SK-N-SH treated with all-trans-retinoic acid at 6 μM for 48 hours (cell line): ENCODE data around the gene MAP4K4.

Experiments
- ATAC-seq: fragments of 200-7000 bp; cut with Tn5 transposase; 3 replicates; pipeline ENCODE4 v1.9.1; 2020; ENCODE audit warnings: mild to moderate bottlenecking, moderate library complexity
- ARNTL ChIP-seq: fragments of 450-650 bp; formaldehyde crosslinking; IDR thresholded peaks from 2 replicates; pipeline ENCODE4 v1.5.0; 2020; ENCODE audit warnings: low read depth, mild to moderate bottlenecking, moderate library complexity, borderline replicate concordance
- BACH2 ChIP-seq: fragments of 250-450 bp; sonication (Bioruptor Pico); IDR thresholded peaks from 2 replicates; pipeline ENCODE4 v1.9.0; 2021; ENCODE audit warnings: mild to moderate bottlenecking, borderline replicate concordance
- CSDC2 ChIP-seq: fragments of 250-450 bp; sonication (Bioruptor Pico); IDR thresholded peaks from 2 replicates; pipeline ENCODE4 v1.5.0; 2020; ENCODE audit warnings: mild to moderate bottlenecking, moderate library complexity
- CSRNP3 ChIP-seq: fragments of 250-450 bp; sonication (Bioruptor Pico); IDR thresholded peaks from 2 replicates; pipeline ENCODE4 v1.5.1; 2021; ENCODE audit warnings: mild to moderate bottlenecking, moderate library complexity
- ESRRG ChIP-seq: fragments of 250-450 bp; sonication (Bioruptor Pico); IDR thresholded peaks from 2 replicates; pipeline ENCODE4 v1.6.1; 2021; ENCODE audit warnings: mild to moderate bottlenecking
- GLIS3 ChIP-seq: fragments of 250-450 bp; sonication (Bioruptor Pico); IDR thresholded peaks from 2 replicates; pipeline ENCODE4 v1.5.0; 2020; ENCODE audit warnings: mild to moderate bottlenecking, moderate library complexity
- ISL1 ChIP-seq: fragments of 250-450 bp; sonication (Bioruptor Pico); IDR thresholded peaks from 2 replicates; pipeline ENCODE4 v2.1.2; 2022; ENCODE audit warnings: mild to moderate bottlenecking, moderate library complexity
- OSR1 ChIP-seq: fragments of 250-450 bp; sonication (Bioruptor Pico); IDR thresholded peaks from 2 replicates; pipeline ENCODE4 v1.8.0; 2022; ENCODE audit warnings: moderate library complexity, mild to moderate bottlenecking, inconsistent platforms
- PPARA ChIP-seq: fragments of 250-450 bp; sonication (Bioruptor Pico); IDR thresholded peaks from 2 replicates; pipeline ENCODE4 v1.5.0; 2020; ENCODE audit warnings: mild to moderate bottlenecking, borderline replicate concordance
- RARB ChIP-seq: fragments of 250-450 bp; sonication (Bioruptor Pico); IDR thresholded peaks from 2 replicates; pipeline ENCODE4 v1.8.0; 2021; ENCODE audit warnings: mild to moderate bottlenecking, moderate library complexity
- SNAI2 ChIP-seq: fragments of 250-450 bp; sonication (Bioruptor Pico); IDR thresholded peaks from 2 replicates; pipeline ENCODE4 v1.5.0; 2020; ENCODE audit warnings: mild to moderate bottlenecking, moderate library complexity
- TCF4 ChIP-seq: fragments of 250-450 bp; sonication (Bioruptor Pico); IDR thresholded peaks from 2 replicates; pipeline ENCODE4 v1.8.0; 2021; ENCODE audit warnings: mild to moderate bottlenecking, moderate library complexity, borderline replicate concordance
- TOX ChIP-seq: fragments of 250-450 bp; sonication (Bioruptor Pico); IDR thresholded peaks from 2 replicates; pipeline ENCODE4 v1.8.0; 2021; ENCODE audit warnings: mild to moderate bottlenecking, moderate library complexity, borderline replicate concordance
- TSHZ2 ChIP-seq: fragments of 250-450 bp; sonication (Bioruptor Pico); IDR thresholded peaks from 2 replicates; pipeline ENCODE4 v1.5.0; 2020; ENCODE audit warnings: mild to moderate bottlenecking, moderate library complexity
- ZC3H10 ChIP-seq: fragments of 250-450 bp; sonication (Bioruptor Pico); IDR thresholded peaks from 2 replicates; pipeline ENCODE4 v1.5.1; 2021; ENCODE audit warnings: mild to moderate bottlenecking, moderate library complexity
- ZFP3 ChIP-seq: fragments of 250-450 bp; sonication (Bioruptor Pico); IDR thresholded peaks from 2 replicates; pipeline ENCODE4 v1.5.0; 2020; ENCODE audit warnings: mild to moderate bottlenecking, moderate library complexity
- ZFP30 ChIP-seq: fragments of 450-650 bp; formaldehyde crosslinking; IDR thresholded peaks from 2 replicates; pipeline ENCODE4 v1.5.0; 2022; ENCODE audit warnings: mild to moderate bottlenecking, moderate library complexity
- ZNF565 ChIP-seq: fragments of 450-650 bp; formaldehyde crosslinking; conservative IDR thresholded peaks from 2 replicates; pipeline ENCODE4 v1.5.0; 2020; ENCODE audit warnings: low read depth, mild to moderate bottlenecking, moderate library complexity
- ZNF70 ChIP-seq: fragments of 450-650 bp; formaldehyde crosslinking; IDR thresholded peaks from 2 replicates; pipeline ENCODE4 v1.5.0; 2020; ENCODE audit warnings: mild to moderate bottlenecking, moderate library complexity
- ZNF8 ChIP-seq: fragments of 450-650 bp; formaldehyde crosslinking; IDR thresholded peaks from 2 replicates; pipeline ENCODE4 v1.5.0; 2020; ENCODE audit warnings: mild to moderate bottlenecking, moderate library complexity
- TF ChIP-seq, protein P1 (sequence below): fragments of 250-450 bp; sonication (Bioruptor Pico); IDR thresholded peaks from 2 replicates; pipeline ENCODE4 v1.8.0; 2021; ENCODE audit warnings: low read depth, mild to moderate bottlenecking, moderate library complexity, borderline replicate concordance
- TF ChIP-seq, protein P2 (sequence below): fragments of 250-450 bp; sonication (Bioruptor Pico); IDR thresholded peaks from 2 replicates; pipeline ENCODE4 v1.8.0; 2020; ENCODE audit warnings: mild to moderate bottlenecking, moderate library complexity, borderline replicate concordance

MAP4K4 gene

GRCh38 chr2:101722864-101723263 lies 25.4 kb downstream of the MAP4K4 start:
- no peak for ATAC-seq
- TF ChIP-seq SNAI2 (CRISPR knock-in tag) (no peak), ISL1 (no peak), BACH2 (CRISPR knock-in tag) (no peak), CSRNP3 (no peak), PPARA (CRISPR knock-in tag) (no peak), TCF4 (CRISPR knock-in tag) (no peak), ZNF565 (no peak), ARNTL (CRISPR knock-in tag) (no peak), ZFP30 (no peak)
- TF ChIP-seq, protein P1, sequence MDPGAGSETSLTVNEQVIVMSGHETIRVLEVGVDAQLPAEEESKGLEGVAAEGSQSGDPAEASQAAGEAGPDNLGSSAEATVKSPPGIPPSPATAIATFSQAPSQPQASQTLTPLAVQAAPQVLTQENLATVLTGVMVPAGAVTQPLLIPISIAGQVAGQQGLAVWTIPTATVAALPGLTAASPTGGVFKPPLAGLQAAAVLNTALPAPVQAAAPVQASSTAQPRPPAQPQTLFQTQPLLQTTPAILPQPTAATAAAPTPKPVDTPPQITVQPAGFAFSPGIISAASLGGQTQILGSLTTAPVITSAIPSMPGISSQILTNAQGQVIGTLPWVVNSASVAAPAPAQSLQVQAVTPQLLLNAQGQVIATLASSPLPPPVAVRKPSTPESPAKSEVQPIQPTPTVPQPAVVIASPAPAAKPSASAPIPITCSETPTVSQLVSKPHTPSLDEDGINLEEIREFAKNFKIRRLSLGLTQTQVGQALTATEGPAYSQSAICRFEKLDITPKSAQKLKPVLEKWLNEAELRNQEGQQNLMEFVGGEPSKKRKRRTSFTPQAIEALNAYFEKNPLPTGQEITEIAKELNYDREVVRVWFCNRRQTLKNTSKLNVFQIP, result no peak
- TF ChIP-seq, all 23 proteins: peak for 0

DNA sequence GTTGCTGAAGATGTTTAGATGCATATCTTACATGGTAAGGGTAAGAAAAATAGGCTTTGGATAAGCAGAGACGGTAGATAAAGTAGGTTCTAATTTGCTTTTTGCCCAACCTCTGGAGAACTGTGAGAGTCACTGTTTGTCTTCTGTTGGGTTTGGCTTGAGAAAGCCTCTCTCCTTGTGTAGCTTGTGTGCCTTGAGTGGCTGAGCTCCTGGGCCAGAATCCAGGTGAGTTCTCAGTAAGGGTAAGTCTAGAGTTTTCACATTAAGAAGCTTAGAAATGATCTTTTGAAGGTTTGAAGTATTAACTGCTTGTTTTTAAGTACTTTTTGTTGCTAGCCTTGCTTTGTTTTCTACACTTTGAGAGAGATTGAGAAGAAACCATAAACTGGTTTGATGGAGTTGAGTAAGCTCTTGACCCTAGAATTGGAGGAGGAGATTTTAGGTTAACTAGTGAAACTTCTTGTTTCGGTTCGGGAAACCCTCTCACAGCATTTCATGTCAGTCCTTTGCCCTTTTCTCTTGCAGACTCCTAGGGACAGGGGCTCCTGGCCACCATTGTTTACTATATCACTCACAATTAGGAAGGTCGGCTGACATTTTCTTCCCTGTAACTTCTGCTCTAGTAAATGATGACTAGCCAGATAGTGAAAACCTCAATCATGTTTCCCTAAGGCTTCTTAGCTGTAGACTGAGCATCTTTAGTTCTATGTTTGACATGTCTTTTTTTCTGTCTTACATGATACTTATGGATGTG lies 26.0 kb downstream of the MAP4K4 start:
- ATAC-seq, result no peak
- TF ChIP-seq ZC3H10 (CRISPR knock-in tag) (no peak), OSR1 (no peak), TSHZ2 (no peak), ZFP3 (CRISPR knock-in tag) (no peak), GLIS3 (CRISPR knock-in tag) (no peak), RARB (CRISPR knock-in tag) (no peak), CSRNP3 (no peak), ZNF8 (CRISPR knock-in tag) (no peak), TOX (CRISPR knock-in tag) (no peak), ZFP30 (no peak), ESRRG (CRISPR knock-in tag) (no peak), CSDC2 (CRISPR knock-in tag) (no peak), ARNTL (CRISPR knock-in tag) (no peak), ZNF70 (CRISPR knock-in tag) (no peak), SNAI2 (CRISPR knock-in tag) (no peak)
- TF ChIP-seq, protein P2, sequence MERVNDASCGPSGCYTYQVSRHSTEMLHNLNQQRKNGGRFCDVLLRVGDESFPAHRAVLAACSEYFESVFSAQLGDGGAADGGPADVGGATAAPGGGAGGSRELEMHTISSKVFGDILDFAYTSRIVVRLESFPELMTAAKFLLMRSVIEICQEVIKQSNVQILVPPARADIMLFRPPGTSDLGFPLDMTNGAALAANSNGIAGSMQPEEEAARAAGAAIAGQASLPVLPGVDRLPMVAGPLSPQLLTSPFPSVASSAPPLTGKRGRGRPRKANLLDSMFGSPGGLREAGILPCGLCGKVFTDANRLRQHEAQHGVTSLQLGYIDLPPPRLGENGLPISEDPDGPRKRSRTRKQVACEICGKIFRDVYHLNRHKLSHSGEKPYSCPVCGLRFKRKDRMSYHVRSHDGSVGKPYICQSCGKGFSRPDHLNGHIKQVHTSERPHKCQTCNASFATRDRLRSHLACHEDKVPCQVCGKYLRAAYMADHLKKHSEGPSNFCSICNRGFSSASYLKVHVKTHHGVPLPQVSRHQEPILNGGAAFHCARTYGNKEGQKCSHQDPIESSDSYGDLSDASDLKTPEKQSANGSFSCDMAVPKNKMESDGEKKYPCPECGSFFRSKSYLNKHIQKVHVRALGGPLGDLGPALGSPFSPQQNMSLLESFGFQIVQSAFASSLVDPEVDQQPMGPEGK (CRISPR knock-in tag), result no peak

DNA sequence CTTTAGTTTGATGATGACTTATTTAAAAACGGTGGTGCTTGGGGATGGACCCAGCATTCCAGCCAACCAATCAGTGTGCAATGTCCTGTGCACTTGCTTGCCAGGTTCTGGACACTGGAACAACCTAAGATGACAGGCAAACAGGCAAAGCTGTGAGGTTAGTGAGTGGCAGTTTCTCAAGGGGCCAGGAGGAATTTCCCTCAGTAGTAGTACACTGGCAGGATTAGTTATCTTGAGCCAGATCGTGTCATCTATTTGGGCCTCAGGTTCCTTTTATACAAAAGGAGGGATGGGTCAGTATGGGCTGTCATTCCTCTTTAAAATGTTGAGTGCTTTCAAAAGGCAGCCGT lies 26.6 kb downstream of the MAP4K4 start:
- no peak for ATAC-seq
- TF ChIP-seq ZFP3 (CRISPR knock-in tag), result no peak
